ENCODE results near the gene TMEM185B. TPM values are rescaled to one million over a fixed set of nuclear protein-coding genes. Genes with fewer than 3 reads are reported as not detected.

TMEM185B gene
- total RNA-seq, 2 donors from 2014 or later, result 27.9 to 33.0 TPM

- ATAC-seq, result peak; percentile 92 to 95
- no peaks in the 10 kb centered on the region for H3K27me3 Mint-ChIP-seq
- peak; percentile 90 for DNase-seq (ENCODE audit: low spot score)
- H3K9me3 Mint-ChIP-seq, result no peaks in the 10 kb centered on the region
- peak overlapping the region; percentile 97 for H3K4me3 Mint-ChIP-seq
- H3K4me1 Mint-ChIP-seq (ENCODE audit: low read depth in 2 of 2), result peaks cover 41 to 50% of the 10 kb centered on the region in 2 donors
- H3K27ac Mint-ChIP-seq, result peak overlapping the region; percentile 99 to 100
- no peaks in the 10 kb centered on the region for H3K36me3 Mint-ChIP-seq
Measured at GRCh38 chr2:120231974-120232635, 8.9 kb upstream of the TMEM185B start.

- no peaks in the 10 kb centered on the region for H3K27me3 Mint-ChIP-seq
- peaks cover 41 to 53% of the 10 kb centered on the region in 2 donors for H3K4me1 Mint-ChIP-seq (ENCODE audit: low read depth in 2 of 2)
- H3K36me3 Mint-ChIP-seq, result no peaks in the 10 kb centered on the region
- peak overlapping the region; percentile 99 to 100 for H3K27ac Mint-ChIP-seq
- no peak for DNase-seq (ENCODE audit: low spot score)
- H3K9me3 Mint-ChIP-seq, result no peaks in the 10 kb centered on the region
- H3K4me3 Mint-ChIP-seq, result peak overlapping the region; percentile 97
- ATAC-seq, result peak; percentile 40 to 54
Measured at GRCh38 chr2:120231564-120231973, 8.4 kb upstream of the TMEM185B start.

- H3K4me1 Mint-ChIP-seq (ENCODE audit: low read depth in 2 of 2), result peaks cover 46 to 59% of the 10 kb centered on the region in 2 donors
- peak overlapping the region; percentile 97 for H3K4me3 Mint-ChIP-seq
- no peaks in the 10 kb centered on the region for H3K27me3 Mint-ChIP-seq
- no peaks in the 10 kb centered on the region for H3K9me3 Mint-ChIP-seq
- ATAC-seq (no peak), DNase-seq (ENCODE audit: low spot score) (no peak)
- H3K36me3 Mint-ChIP-seq, result no peaks in the 10 kb centered on the region
- H3K27ac Mint-ChIP-seq, result peak overlapping the region; percentile 99 to 100
Measured at GRCh38 chr2:120230515-120231471, 7.6 kb upstream of the TMEM185B start.

GRCh38 chr2:120229341-120229740 lies 6.1 kb upstream of the TMEM185B start:
- DNase-seq (ENCODE audit: low spot score) (no peak), ATAC-seq (no peak)
- no peaks in the 10 kb centered on the region for H3K27me3 Mint-ChIP-seq
- no peaks in the 10 kb centered on the region for H3K36me3 Mint-ChIP-seq
- peaks cover 46 to 63% of the 10 kb centered on the region in 2 donors for H3K4me1 Mint-ChIP-seq (ENCODE audit: low read depth in 2 of 2)
- peak overlapping the region; percentile 26 for H3K4me3 Mint-ChIP-seq
- H3K9me3 Mint-ChIP-seq, result no peaks in the 10 kb centered on the region
- H3K27ac Mint-ChIP-seq, result peak overlapping the region in 1 of 2 donors; percentile 99

- Mint-ChIP-seq H3K36me3 (no peaks in the 10 kb centered on the region), H3K4me1 (ENCODE audit: low read depth in 2 of 2) (peaks cover 51 to 64% of the 10 kb centered on the region in 2 donors), H3K4me3 (peak overlapping the region; percentile 26), H3K9me3 (no peaks in the 10 kb centered on the region), H3K27ac (peak overlapping the region in 1 of 2 donors; percentile 99), H3K27me3 (no peaks in the 10 kb centered on the region)
- DNase-seq (ENCODE audit: low spot score) (no peak), ATAC-seq (no peak)
Measured at GRCh38 chr2:120228503-120228902, 5.3 kb upstream of the TMEM185B start.

- Mint-ChIP-seq H3K36me3 (peaks cover under 1% of the 10 kb centered on the region), H3K4me1 (ENCODE audit: low read depth in 2 of 2) (peaks cover 45 to 57% of the 10 kb centered on the region in 2 donors), H3K9me3 (no peaks in the 10 kb centered on the region), H3K4me3 (no peak overlapping the region), H3K27me3 (no peaks in the 10 kb centered on the region), H3K27ac (peak overlapping the region; percentile 25 to 99)
- no peak for ATAC-seq
- DNase-seq (ENCODE audit: low spot score), result no peak
Measured at GRCh38 chr2:120227111-120227991, 4.2 kb upstream of the TMEM185B start.

GRCh38 chr2:120226316-120226715 lies 3.1 kb upstream of the TMEM185B start:
- peak overlapping the region; percentile 13 for H3K4me3 Mint-ChIP-seq
- peak overlapping the region in 1 of 2 donors; percentile 99 for H3K27ac Mint-ChIP-seq
- H3K4me1 Mint-ChIP-seq (ENCODE audit: low read depth in 2 of 2), result peaks cover 51 to 62% of the 10 kb centered on the region in 2 donors
- DNase-seq (ENCODE audit: low spot score), result no peak
- H3K36me3 Mint-ChIP-seq, result peaks cover 4% of the 10 kb centered on the region
- H3K9me3 Mint-ChIP-seq, result no peaks in the 10 kb centered on the region
- no peaks in the 10 kb centered on the region for H3K27me3 Mint-ChIP-seq
- no peak for ATAC-seq

- H3K27ac Mint-ChIP-seq, result peak overlapping the region in 1 of 2 donors; percentile 99
- no peaks in the 10 kb centered on the region for H3K27me3 Mint-ChIP-seq
- no peaks in the 10 kb centered on the region for H3K9me3 Mint-ChIP-seq
- no peak for ATAC-seq
- peaks cover 51 to 63% of the 10 kb centered on the region in 2 donors for H3K4me1 Mint-ChIP-seq (ENCODE audit: low read depth in 2 of 2)
- DNase-seq (ENCODE audit: low spot score), result no peak
- no peak overlapping the region for H3K4me3 Mint-ChIP-seq
- H3K36me3 Mint-ChIP-seq, result peaks cover 9% of the 10 kb centered on the region
Measured at GRCh38 chr2:120225549-120226065, 2.4 kb upstream of the TMEM185B start.

GRCh38 chr2:120224735-120225548 lies 1.7 kb upstream of the TMEM185B start:
- peaks cover 52 to 65% of the 10 kb centered on the region in 2 donors for H3K4me1 Mint-ChIP-seq (ENCODE audit: low read depth in 2 of 2)
- peak overlapping the region; percentile 67 to 84 for H3K27ac Mint-ChIP-seq
- DNase-seq (ENCODE audit: low spot score) (peak; percentile 32), ATAC-seq (no peak)
- H3K27me3 Mint-ChIP-seq, result no peaks in the 10 kb centered on the region
- H3K4me3 Mint-ChIP-seq, result peak overlapping the region; percentile 85
- H3K36me3 Mint-ChIP-seq, result peaks cover 11% of the 10 kb centered on the region
- no peaks in the 10 kb centered on the region for H3K9me3 Mint-ChIP-seq

- no peaks in the 10 kb centered on the region for H3K27me3 Mint-ChIP-seq
- ATAC-seq, result no peak
- no peaks in the 10 kb centered on the region for H3K9me3 Mint-ChIP-seq
- peak overlapping the region; percentile 67 to 84 for H3K27ac Mint-ChIP-seq
- peaks cover 49 to 65% of the 10 kb centered on the region in 2 donors for H3K4me1 Mint-ChIP-seq (ENCODE audit: low read depth in 2 of 2)
- no peak for DNase-seq (ENCODE audit: low spot score)
- H3K36me3 Mint-ChIP-seq, result peaks cover 11% of the 10 kb centered on the region
- H3K4me3 Mint-ChIP-seq, result peak overlapping the region; percentile 85
Measured at GRCh38 chr2:120224256-120224655, 1.1 kb upstream of the TMEM185B start.

- H3K27ac Mint-ChIP-seq, result peak overlapping the region; percentile 84 to 88
- H3K36me3 Mint-ChIP-seq, result peaks cover 11% of the 10 kb centered on the region
- H3K4me3 Mint-ChIP-seq, result peak overlapping the region; percentile 85
- H3K27me3 Mint-ChIP-seq, result no peaks in the 10 kb centered on the region
- DNase-seq (ENCODE audit: low spot score) (no peak), ATAC-seq (no peak)
- peaks cover 38 to 57% of the 10 kb centered on the region in 2 donors for H3K4me1 Mint-ChIP-seq (ENCODE audit: low read depth in 2 of 2)
- no peaks in the 10 kb centered on the region for H3K9me3 Mint-ChIP-seq
Measured at GRCh38 chr2:120222186-120223033, 790 bp downstream of the TMEM185B start.

GRCh38 chr2:120221616-120222015 lies 1.6 kb downstream of the TMEM185B start:
- peak overlapping the region; percentile 84 to 88 for H3K27ac Mint-ChIP-seq
- H3K4me1 Mint-ChIP-seq (ENCODE audit: low read depth in 2 of 2), result peaks cover 46 to 55% of the 10 kb centered on the region in 2 donors
- H3K36me3 Mint-ChIP-seq, result peaks cover 14% of the 10 kb centered on the region
- no peak for DNase-seq (ENCODE audit: low spot score)
- ATAC-seq, result no peak
- no peaks in the 10 kb centered on the region for H3K9me3 Mint-ChIP-seq
- H3K27me3 Mint-ChIP-seq, result no peaks in the 10 kb centered on the region
- peak overlapping the region; percentile 85 for H3K4me3 Mint-ChIP-seq
